Measurements from ENCODE around the gene TLR6.

The TLR6 gene

GRCh38 chr4:38867478-38868058, 11.0 kb upstream of the TLR6 start, which contains the start of gene FAM114A1:
Gene FAM114A1 (plus strand): TSS chr4:38867806. CDS start chr4:38878079, 10,273 bp downstream.
- no peak for DNase-seq (ENCODE audit: low read depth)

GRCh38 chr4:38866973-38867477, 10.4 kb upstream of the TLR6 start:
- DNase-seq (ENCODE audit: low read depth): no peak

DNA sequence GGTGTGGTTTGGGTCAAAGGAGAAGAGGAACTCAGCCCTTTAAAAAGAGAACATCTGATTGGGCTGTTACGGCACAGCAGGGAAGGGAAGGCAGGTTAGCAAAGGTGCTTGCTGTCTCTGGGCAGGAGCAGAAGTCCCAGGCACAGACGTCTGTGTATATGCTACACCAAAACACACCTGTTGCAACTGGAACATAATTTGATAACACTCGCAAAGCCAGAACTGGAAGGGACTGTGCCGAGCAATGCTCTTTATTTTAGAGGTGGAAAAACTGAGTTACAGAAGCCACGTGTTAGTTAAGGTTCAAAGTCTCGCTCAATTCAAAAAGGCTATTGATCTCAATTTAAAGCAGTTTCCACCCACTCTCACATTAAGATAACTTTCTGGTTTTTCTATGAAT, 8.8 kb upstream of the TLR6 start:
- no peak for DNase-seq (ENCODE audit: low read depth)

DNA sequence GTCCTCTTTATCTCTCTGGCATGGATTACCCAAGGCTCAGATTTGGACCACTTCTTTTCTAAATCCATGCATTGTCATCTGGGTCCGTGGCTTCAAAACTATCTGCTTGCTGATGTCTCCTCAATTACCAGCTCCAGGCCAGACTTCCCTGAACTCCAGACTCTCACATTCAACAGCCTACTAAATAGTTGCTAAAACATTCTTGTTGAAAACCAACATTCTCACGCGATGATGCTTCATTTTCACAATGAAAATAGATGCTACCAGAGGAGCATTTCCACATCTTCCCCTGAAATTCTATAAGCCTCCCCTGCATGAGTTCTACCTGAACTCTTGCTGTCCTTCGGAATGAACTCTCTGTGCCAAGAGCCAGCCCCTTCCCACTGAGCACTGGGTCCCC, 5.2 kb upstream of the TLR6 start:
- DNase-seq (ENCODE audit: low read depth): no peak

DNA sequence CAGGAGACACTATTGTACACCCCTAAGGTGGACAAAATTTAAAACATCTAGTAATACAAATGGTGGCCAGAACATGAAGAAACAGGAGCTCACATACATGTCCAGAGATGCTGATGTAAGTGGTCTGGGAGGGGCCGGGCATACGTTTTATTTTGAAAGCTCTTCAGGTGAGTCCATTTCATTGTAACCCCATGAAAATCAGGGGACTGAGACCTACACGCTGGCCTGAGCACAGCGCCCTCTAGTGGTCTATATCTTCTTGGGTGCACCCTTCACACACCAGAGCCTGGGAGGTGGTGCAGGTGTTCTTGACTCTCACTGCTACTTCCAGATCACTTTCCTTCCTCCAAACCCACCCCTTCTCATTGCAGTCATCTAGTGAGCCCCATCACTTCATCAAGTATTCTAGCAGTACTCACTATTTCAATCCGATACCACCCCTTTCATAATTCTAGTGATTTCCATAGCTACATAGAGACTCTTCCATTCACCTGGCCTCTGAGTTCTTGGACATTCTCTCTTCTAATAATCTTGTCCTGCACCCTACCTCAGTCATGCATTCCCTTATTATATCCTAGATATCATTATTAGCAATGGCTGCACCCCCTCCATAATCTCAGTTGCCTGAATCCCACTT, 4.3 kb upstream of the TLR6 start:
- peak; percentile 40 for DNase-seq (ENCODE audit: low read depth)

DNA sequence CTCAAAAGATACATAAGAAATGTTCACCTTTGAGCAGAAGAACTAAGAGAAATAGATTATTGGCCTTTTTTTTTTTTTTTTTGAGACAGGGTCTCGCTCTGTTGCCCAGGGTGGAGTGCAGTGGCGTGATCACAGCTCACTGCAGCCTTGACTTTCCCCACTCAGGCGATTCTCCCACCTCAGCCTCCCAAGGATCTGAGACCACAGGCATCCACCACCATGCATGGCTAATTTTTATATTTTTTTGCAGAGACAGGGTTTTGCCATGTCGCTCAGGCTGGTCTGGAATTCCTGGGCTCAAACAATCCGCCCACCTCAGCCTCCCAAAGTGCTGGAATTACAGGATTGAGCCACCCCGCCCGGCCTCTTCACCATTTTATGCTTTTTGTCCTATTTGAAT, 2.9 kb upstream of the TLR6 start:
- DNase-seq (ENCODE audit: low read depth): no peak

- DNase-seq (ENCODE audit: low read depth): no peak
Observed at GRCh38 chr4:38858097-38858420, 1.4 kb upstream of the TLR6 start.

DNA sequence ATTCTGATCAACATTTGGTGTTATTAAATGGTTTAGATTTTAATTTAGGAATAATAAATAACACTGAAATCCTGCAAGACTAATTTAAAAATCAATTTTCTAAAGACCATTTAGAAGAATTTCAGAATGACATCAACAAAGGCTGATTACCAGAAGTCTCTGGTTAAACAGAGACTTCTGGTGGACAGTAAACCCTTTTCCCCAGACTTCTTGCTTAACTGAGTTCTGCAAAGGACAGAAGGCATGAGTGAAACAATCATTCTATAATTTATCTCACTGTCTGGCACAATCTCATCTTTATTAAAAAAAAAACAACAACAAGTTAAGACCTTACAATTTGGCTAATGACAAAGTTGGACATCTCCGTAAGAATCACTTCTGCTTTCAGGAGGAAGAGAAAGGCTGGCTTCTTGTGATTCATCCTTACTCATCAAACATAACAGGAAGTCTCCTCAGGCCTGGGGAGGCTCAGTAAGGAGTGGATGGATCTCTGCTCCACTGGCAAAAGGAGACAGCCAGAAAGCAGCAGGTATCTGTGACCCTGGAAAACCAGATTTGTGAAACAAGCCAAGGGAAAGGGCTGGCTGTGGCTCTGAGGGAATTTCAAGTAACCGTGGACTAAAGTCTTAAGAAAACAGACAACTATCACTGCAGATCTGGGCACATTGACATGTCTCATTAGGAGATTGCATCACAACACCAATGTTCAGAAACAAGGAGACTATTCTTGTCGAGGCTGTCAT, 908 bp upstream of the TLR6 start:
- DNase-seq (ENCODE audit: low read depth): peak; percentile 27

DNA sequence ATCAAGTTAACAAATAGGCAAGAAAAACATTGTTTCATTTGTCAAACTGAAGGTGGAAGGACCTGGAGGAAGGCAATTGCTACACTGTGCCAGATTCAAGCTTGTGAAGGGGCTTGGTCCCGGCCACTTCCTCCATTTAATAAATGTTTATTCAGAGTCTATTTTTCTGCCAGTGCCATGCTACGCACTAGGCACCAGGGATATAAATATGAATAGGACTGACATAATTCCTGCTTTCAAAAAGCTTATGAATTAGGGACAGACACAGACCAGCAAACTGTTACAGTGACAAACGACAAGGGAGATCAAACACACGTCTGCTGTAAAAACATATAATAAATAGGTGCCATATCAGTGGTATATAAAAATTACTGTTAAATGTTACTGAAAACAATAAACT, 571 bp downstream of the TLR6 start:
- no peak for DNase-seq (ENCODE audit: low read depth)

DNA sequence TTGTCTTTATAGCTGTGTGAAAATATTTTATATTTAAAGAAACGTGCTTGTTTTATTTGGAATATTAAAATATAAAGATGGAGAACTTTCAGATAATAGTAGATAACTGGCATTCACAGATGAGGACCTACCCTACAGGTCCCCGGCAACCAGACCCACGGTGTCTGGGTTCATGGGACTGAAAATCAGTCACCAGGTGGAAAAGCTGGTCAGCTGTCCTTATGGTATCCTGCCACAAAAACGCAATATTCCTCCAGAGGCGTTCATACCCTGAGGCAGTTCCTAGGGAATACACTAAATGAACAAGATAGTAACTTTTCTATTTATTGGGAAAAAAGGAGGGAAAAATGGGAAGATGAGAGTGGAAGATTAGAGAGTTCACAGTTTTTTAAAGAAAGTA, 1.2 kb downstream of the TLR6 start:
- no peak for DNase-seq (ENCODE audit: low read depth)

DNA sequence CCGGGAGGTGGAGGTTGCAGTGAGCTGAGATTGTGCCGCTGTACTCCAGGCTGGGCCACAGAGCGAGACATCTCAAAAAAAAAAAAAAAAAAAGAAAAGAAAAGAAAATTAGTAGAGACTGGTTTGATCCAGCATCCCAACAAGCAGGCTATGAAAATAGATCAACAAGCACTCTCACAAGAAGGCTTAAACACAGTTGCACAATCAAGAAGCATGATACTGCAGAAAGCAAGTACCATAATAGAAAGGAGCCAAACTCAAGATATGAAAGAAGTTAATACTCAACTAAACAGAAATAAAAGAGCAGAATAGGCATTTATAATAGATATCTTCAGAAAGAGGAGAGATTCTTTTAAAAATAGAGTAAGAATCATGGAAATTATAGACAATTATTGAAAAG, 10.6 kb downstream of the TLR6 start:
- no peak for DNase-seq (ENCODE audit: low read depth)

- no peak for DNase-seq (ENCODE audit: low read depth)
Observed at GRCh38 chr4:38842994-38843393, 13.6 kb downstream of the TLR6 start.

- DNase-seq (ENCODE audit: low read depth): no peak
Observed at GRCh38 chr4:38837849-38838248, 18.8 kb downstream of the TLR6 start.

DNA sequence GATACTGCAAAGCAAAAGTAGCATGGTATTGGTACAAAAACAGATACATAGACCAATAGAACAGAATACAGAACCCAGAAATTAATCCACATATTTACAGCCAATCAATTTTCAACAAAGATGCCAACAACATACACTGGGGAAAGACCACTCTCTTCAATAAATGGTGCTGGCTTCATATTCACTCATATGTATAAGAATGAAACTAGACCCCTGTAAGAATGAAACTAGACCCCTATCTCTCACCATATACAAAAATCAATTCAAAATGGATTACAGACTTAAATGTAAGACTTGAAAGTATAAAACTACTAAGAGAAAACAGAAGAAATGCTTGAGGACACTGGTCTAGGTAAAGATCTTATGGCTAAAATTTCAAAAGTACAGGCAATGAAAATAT, 19.3 kb downstream of the TLR6 start:
- no peak for DNase-seq (ENCODE audit: low read depth)

DNA sequence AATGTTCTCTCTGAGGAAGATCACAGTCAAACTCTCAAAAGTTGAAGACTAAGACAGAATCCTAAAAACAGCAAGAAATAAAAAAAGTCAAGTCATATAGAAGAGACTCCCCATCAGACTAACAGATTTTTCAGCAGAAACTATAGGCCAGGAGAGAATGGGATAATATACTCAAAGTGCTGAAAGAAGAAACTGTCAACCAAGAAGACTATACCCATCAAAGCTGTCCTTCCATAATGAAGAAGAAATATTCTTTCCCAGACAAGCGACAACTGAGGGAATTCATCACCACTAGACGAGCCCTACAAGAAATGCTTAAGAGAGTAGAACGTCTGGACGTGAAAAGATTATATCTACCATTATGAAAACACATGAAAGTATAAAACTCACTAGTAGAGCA, 22.0 kb downstream of the TLR6 start:
- no peak for DNase-seq (ENCODE audit: low read depth)

GRCh38 chr4:38832624-38833528, 23.7 kb downstream of the TLR6 start:
- DNase-seq (ENCODE audit: low read depth): no peak

DNA sequence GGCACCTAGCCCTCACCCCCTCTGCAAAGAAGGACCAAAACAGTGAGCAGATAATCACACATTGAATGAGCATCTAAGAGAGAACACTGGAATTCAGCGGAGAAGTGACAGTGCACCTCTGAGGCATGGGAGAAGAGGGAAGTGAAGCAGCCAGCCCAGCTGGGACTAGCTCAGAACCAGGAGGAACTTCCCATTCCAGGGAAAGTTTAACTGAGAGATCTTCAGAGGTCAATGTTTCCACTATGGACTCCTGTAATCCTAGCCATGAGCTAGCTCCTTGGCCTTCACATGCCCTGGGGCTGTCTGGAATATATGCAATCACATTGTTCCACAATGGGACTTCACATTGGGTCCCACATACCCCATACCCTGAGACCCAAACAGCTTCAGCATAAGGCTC, 24.4 kb downstream of the TLR6 start:
- DNase-seq (ENCODE audit: low read depth): no peak

DNA sequence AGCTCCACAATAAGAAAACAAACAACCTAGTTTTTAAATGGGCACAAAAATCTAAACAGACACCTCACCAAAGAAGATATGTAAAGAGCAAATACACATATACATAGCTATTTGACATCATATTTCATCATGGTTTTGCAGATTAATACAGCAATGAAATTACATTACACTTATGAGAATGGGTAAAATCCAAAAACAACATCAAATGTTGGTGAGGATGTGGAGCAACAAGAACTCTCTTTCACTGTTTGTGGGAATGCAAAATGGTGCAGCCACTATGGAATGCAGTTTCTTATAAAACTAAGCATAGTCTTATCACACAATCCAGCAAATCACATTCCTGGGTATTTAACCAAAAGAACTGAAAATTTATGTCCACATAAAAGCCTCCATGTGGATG, 25.0 kb downstream of the TLR6 start:
- DNase-seq (ENCODE audit: low read depth): no peak

- DNase-seq (ENCODE audit: low read depth): no peak
Observed at GRCh38 chr4:38829237-38829636, 27.4 kb downstream of the TLR6 start.

DNA sequence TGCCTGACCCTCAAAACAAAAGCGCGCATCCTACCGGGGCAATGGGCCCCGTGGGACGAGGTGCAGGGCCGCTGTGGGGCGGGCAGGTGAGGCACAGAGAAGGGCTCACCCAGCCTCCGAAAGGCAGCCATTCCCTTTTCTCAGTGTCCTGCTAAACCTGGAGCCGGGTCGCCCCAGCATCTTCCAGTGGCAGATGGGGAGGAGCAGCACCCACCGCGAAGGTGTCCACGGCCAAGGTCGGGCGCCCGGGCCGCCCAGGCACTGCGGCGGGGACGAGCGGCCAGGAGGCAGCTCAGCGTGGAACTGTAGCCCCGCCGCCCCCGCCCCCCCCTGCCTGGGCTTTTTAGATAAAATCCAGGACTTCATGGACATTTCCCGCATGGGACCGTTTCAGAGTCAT, 32.9 kb downstream of the TLR6 start:
- DNase-seq (ENCODE audit: low read depth): no peak

DNA sequence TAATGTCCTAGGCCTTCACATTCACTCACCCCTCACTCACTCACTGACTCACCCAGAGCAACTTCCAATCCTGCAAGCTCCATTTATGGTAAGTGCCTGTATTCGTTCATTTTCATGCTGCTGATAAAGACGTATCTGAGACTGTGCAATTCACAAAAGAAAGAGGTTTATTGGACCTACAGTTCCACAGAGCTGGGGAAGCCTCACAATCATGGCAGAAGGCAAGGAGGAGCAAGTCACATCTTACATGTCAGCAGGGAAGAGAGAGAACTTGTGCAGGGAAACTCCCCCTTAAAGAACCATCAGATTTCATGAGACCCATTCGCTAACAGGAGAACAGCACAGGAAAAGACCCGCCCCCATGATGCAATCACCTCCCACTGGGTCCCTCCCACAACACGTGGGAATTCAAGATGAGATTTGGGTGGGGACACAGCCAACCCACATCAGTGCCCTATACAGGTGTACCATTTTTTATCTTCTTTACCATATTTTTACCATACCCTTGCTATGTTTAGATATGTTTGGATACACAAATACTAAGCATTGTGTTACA, 33.8 kb downstream of the TLR6 start:
- DNase-seq (ENCODE audit: low read depth): no peak

GRCh38 chr4:38821739-38822138, 34.9 kb downstream of the TLR6 start:
- no peak for DNase-seq (ENCODE audit: low read depth)
